LNCAP (cell line): ENCODE measurements around the gene MMD2.

Experiments
- TF ChIP-seq, protein P1 (sequence below): fragments of 450-650 bp; IDR thresholded peaks from 2 replicates; pipeline ENCODE4 v1.5.1; 2017; ENCODE audit warnings: mild to moderate bottlenecking

MMD2 gene

GRCh38 chr7:4960363-4960762 lies 1.4 kb upstream of the MMD2 start:
- TF ChIP-seq, protein P1, sequence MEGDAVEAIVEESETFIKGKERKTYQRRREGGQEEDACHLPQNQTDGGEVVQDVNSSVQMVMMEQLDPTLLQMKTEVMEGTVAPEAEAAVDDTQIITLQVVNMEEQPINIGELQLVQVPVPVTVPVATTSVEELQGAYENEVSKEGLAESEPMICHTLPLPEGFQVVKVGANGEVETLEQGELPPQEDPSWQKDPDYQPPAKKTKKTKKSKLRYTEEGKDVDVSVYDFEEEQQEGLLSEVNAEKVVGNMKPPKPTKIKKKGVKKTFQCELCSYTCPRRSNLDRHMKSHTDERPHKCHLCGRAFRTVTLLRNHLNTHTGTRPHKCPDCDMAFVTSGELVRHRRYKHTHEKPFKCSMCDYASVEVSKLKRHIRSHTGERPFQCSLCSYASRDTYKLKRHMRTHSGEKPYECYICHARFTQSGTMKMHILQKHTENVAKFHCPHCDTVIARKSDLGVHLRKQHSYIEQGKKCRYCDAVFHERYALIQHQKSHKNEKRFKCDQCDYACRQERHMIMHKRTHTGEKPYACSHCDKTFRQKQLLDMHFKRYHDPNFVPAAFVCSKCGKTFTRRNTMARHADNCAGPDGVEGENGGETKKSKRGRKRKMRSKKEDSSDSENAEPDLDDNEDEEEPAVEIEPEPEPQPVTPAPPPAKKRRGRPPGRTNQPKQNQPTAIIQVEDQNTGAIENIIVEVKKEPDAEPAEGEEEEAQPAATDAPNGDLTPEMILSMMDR = no peak

- TF ChIP-seq, protein P1 = no peak
These were observed 906 bp upstream of the MMD2 start for GRCh38 chr7:4959893-4960292.

DNA sequence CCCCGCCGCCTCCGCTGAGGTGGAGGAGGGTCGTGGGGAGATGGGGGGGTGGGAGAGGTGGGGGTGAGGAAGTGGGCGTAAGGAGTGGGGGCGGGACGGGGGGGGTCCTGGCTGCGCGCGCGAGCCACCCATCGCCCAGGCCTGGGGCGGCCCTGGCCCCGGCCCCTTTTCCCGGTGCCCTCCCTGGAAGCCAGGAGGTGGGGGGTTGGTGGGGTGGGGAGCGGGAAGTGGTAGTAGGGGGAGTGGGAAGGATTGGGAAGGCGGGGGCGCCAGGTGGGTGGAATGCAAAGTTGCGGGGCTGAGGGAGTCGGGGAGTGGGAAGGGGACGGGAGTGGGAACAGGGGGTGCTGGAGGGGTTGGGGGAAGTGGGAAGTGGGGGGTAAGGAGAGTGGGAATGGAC lies 319 bp upstream of the MMD2 start:
- TF ChIP-seq, protein P1 = no peak

GRCh38 chr7:4957847-4958476 lies 1.0 kb downstream of the MMD2 start:
- TF ChIP-seq, protein P1 = no peak

DNA sequence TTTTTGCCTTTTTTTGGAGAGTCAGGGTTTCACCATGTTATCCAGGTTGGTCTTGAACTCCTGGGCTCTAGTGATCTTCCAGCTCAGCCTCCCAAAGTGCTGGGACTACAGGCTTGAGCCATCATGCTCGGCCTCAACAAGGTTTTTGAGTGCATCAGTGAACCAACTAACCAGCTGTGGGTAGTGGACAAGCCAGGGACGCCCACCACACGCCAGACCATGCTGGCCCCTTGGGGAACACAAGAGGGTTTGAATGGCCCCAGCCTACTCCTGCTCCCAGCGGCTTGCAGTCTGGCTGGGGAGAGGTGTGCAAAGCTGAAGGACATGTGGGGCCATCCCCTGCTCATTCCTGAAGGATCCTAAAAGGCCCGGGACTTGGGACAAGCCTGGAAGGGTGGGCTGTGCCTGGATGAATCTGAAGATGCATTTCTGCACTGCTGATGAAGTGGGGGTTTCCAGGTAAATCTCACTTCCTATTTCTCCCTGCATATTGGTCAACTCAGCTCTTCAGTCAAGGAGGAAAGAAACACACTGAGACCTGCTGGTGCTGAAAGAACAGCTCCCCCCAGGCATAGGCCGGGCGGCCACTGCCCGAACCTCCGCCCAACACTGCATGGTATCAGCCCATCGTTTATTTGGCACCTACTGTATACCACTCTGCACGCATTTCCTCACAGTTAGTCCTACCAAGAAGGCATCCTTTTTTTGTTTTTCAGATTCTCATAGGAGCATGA lies 6.9 kb downstream of the MMD2 start:
- TF ChIP-seq, protein P1 = no peak

GRCh38 chr7:4951304-4951703 lies 7.7 kb downstream of the MMD2 start:
- TF ChIP-seq, protein P1 = no peak

DNA sequence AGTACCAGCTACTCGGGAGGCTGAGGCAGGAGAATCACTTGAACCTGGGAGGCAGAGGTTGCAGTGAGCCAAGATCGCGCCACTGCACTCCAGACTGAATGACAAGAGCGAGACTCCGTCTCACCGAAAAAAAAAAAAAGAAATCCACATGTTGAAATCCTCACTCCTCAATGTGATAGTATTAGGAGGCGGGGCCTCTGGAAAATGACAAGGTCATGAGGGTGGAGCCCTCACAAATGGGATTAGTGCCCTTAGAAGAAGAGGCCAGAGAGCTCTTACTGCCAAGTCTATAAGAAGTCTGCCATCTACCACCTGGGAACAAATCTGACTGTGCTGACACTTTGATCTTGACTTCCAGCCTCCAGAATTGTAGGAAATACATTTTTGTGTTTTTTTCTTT lies 10.6 kb downstream of the MMD2 start:
- TF ChIP-seq, protein P1 = no peak
